ENCODE measurements around the gene NME5. TPM values are rescaled to one million over a fixed set of nuclear protein-coding genes. Genes with fewer than 3 reads are reported as not detected.
A peak's percentile ranks its signal among the peaks of the same experiment; 100 is the strongest.

Gene NME5
- total and polyA plus RNA-seq, 2 of the 13 experiments (the other 11 are each of a cell fraction or from before 2014, with no cell fraction given) = 0.18 TPM; not detected in 1

DNA sequence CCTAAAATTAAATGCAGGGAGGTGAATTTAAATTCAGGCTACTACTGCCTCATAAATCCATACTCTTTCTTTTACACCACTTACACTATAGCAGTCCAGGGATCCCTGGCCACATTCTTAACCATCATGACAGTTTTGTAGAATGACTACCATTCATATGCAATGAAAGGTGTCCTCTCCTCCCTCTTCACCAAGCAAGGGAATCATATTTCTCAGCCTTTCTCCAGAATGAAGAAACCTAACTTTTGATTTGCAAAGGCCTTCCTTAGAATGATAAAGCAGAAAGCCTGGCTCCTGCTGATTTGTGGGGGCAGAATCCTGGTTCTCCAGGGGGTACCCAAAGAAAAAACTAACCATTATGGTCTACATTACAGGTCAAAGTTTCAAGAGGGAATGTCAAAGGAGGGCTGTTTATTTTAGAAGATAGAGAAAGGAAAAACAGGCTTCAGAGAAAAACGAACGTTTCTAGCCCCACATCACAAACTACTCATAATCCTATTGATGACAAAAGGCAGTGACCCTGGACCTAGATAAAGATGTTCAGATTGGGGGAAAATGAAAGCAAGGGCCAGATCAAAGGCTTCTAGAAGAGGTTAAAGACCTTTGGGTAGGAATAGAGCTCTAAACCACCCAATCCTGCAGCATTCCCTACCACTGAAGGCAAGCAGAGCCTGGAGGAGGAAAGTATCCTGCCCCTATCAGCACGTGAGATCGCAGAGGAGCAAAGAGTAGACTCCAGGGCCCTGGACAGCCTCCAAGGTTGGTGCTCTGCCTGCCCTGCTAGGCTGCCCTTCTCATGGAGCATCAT lies 43.9 kb downstream of the NME5 start (continued):
- TF ChIP-seq STAT5B (CRISPR knock-in tag; IDR thresholded peaks at IDR 0.05) = no peak
- TF ChIP-seq HNRNPK (IDR thresholded peaks at IDR 0.05; ENCODE audit: low read depth, low read length, poor library complexity, severe bottlenecking) = no peak
- TF ChIP-seq ZNF335 (CRISPR knock-in tag; IDR thresholded peaks at IDR 0.05) = no peak
- TF ChIP-seq TCF7L2 (IDR thresholded peaks at IDR 0.05; ENCODE audit: low read depth, low read length) = peak; percentile 85
- TF ChIP-seq THYN1 (CRISPR knock-in tag; IDR thresholded peaks at IDR 0.05; ENCODE audit: borderline replicate concordance, low read depth) = no peak
- TF ChIP-seq RCOR2 (CRISPR knock-in tag; IDR thresholded peaks at IDR 0.05) = no peak
- TF ChIP-seq ZBTB7A (CRISPR knock-in tag; IDR thresholded peaks at IDR 0.05) = 0 out of 2 replicates have a peak, but pooled peaks have one; percentile 16
- TF ChIP-seq ZNF615 (CRISPR knock-in tag; IDR thresholded peaks at IDR 0.05; ENCODE audit: borderline replicate concordance) = no peak
- no peak for TF ChIP-seq ELF4 (CRISPR knock-in tag; IDR thresholded peaks at IDR 0.05; ENCODE audit: borderline replicate concordance)
- 0 out of 2 replicates have a peak, but pooled peaks have one; percentile 62 for TF ChIP-seq PHF21A (CRISPR knock-in tag; IDR thresholded peaks at IDR 0.05)
- no peak for TF ChIP-seq MTF2 (CRISPR knock-in tag; IDR thresholded peaks at IDR 0.05; ENCODE audit: borderline replicate concordance)
- no peak for TF ChIP-seq TCF12 (IDR thresholded peaks at IDR 0.05)
- TF ChIP-seq TCF12 (CRISPR knock-in tag; IDR thresholded peaks at IDR 0.05) = no peak
- TF ChIP-seq RORA (CRISPR knock-in tag; IDR thresholded peaks at IDR 0.05) = no peak
- TF ChIP-seq NCOA2 (CRISPR knock-in tag; IDR thresholded peaks at IDR 0.05) = peak; percentile 75; the same call in 1 of the 2 replicates
- TF ChIP-seq FOXC1 (CRISPR knock-in tag; IDR thresholded peaks at IDR 0.05; ENCODE audit: borderline replicate concordance) = no peak
- TF ChIP-seq YEATS2 (CRISPR knock-in tag; IDR thresholded peaks at IDR 0.05; ENCODE audit: borderline replicate concordance) = no peak
- TF ChIP-seq MYC (CRISPR knock-in tag; IDR thresholded peaks at IDR 0.05; ENCODE audit: borderline replicate concordance) = 0 out of 2 replicates have a peak, but pooled peaks have one; percentile 21
- no peak for TF ChIP-seq ZNF720 (CRISPR knock-in tag; IDR thresholded peaks at IDR 0.05)
- TF ChIP-seq ZNF703 (CRISPR knock-in tag; IDR thresholded peaks at IDR 0.05; ENCODE audit: borderline replicate concordance) = no peak
- TF ChIP-seq, protein P1, sequence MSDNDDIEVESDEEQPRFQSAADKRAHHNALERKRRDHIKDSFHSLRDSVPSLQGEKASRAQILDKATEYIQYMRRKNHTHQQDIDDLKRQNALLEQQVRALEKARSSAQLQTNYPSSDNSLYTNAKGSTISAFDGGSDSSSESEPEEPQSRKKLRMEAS (IDR thresholded peaks at IDR 0.05) = no peak
- no peak for TF ChIP-seq ZNF234 (CRISPR knock-in tag; conservative IDR thresholded peaks at IDR 0.05)
- TF ChIP-seq, protein P2, sequence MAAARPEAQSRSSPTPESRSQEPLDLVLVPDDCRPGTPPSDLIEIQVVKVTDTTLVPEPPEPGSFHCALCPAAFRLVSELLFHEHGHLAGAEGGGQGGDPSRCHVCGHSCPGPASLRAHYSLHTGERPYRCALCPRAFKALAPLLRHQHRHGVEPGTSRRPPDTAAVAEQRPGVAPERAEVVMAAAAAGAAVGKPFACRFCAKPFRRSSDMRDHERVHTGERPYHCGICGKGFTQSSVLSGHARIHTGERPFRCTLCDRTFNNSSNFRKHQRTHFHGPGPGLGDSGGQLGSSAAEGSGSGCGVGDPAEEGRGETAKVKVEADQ (CRISPR knock-in tag; IDR thresholded peaks at IDR 0.05; ENCODE audit: borderline replicate concordance) = no peak
- no peak for TF ChIP-seq NCOA1 (CRISPR knock-in tag; IDR thresholded peaks at IDR 0.05)
- no peak for TF ChIP-seq ISX (CRISPR knock-in tag; conservative IDR thresholded peaks at IDR 0.05)
- no peak for TF ChIP-seq CENPX (CRISPR knock-in tag; IDR thresholded peaks at IDR 0.05)
- TF ChIP-seq TBX3 (IDR thresholded peaks at IDR 0.05; ENCODE audit: borderline replicate concordance) = no peak
- no peak for TF ChIP-seq XBP1 (CRISPR knock-in tag; IDR thresholded peaks at IDR 0.05)
- TF ChIP-seq, protein P3, sequence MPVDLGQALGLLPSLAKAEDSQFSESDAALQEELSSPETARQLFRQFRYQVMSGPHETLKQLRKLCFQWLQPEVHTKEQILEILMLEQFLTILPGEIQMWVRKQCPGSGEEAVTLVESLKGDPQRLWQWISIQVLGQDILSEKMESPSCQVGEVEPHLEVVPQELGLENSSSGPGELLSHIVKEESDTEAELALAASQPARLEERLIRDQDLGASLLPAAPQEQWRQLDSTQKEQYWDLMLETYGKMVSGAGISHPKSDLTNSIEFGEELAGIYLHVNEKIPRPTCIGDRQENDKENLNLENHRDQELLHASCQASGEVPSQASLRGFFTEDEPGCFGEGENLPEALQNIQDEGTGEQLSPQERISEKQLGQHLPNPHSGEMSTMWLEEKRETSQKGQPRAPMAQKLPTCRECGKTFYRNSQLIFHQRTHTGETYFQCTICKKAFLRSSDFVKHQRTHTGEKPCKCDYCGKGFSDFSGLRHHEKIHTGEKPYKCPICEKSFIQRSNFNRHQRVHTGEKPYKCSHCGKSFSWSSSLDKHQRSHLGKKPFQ (CRISPR knock-in tag; IDR thresholded peaks at IDR 0.05; ENCODE audit: insufficient replicate concordance) = no peak
- no peak for TF ChIP-seq SETDB1 (CRISPR knock-in tag; IDR thresholded peaks at IDR 0.05; ENCODE audit: borderline replicate concordance)
- peak; percentile 94 for TF ChIP-seq ISL2 (CRISPR knock-in tag; IDR thresholded peaks at IDR 0.05)
